K562 (cell line): ENCODE data around the gene DLGAP1. TPM values are rescaled to one million over a fixed set of nuclear protein-coding genes. Genes with fewer than 3 reads are reported as not detected.

ENCODE experiments used
- E2F3 ChIP-seq: fragments of 250-450 bp; sonication (Bioruptor Pico); IDR thresholded peaks from 2 replicates; pipeline ENCODE4 v1.4.0; 2020; ENCODE audit warnings: mild to moderate bottlenecking
- GABPB1 ChIP-seq: sonication (generic); formaldehyde crosslinking; IDR thresholded peaks from 2 replicates; pipeline ENCODE4 v1.8.0; 2022; ENCODE audit warnings: mild to moderate bottlenecking, missing genetic modification reagents
- HIVEP1 ChIP-seq: fragments of 250-450 bp; sonication (Bioruptor Pico); IDR thresholded peaks from 2 replicates; pipeline ENCODE4 v1.4.0; 2020; ENCODE audit warnings: mild to moderate bottlenecking
- LEF1 ChIP-seq: fragments of 450-650 bp; IDR thresholded peaks from 2 replicates; pipeline ENCODE4 v1.6.1; 2016; ENCODE audit warnings: mild to moderate bottlenecking
- MED1 ChIP-seq: sonication (generic); formaldehyde crosslinking; IDR thresholded peaks from 2 replicates; pipeline ENCODE4 v1.8.1; 2023; ENCODE audit warnings: missing genetic modification reagents, borderline replicate concordance
- MGA ChIP-seq: fragments of 450-650 bp; IDR thresholded peaks from 2 replicates; pipeline ENCODE4 v1.6.1; 2016; ENCODE audit warnings: mild to moderate bottlenecking, moderate library complexity
- NCOA2 ChIP-seq, 2 experiments: fragments of 450-650 bp; IDR thresholded peaks; 2 replicates each; pipeline ENCODE4 v1.6.1; 2018; ENCODE audit warnings: mild to moderate bottlenecking in 2 of 2, moderate library complexity in 1 of 2; ENCODE audit not compliant: partially characterized antibody in 2 of 2
- RBFOX2 ChIP-seq: fragments of 200-400 bp; formaldehyde crosslinking; IDR thresholded peaks from 2 replicates; pipeline ENCODE4 v1.6.1; 2017; ENCODE audit warnings: low read depth, mild to moderate bottlenecking, low read length, moderate library complexity
- SRF ChIP-seq, 2 experiments: fragments of 250-450, 450-650 bp in 1 of 2; sonication (Bioruptor Pico) in 1 of 2; sonication (generic) in 1 of 2; formaldehyde crosslinking; IDR thresholded peaks; 2 replicates each; pipeline versions ENCODE4 v1.5.0 to v1.5.1; 2020 to 2022; ENCODE audit warnings: mild to moderate bottlenecking in 1 of 2, missing genetic modification reagents in 1 of 2
- polyA plus RNA-seq, 8 experiments: library from polyadenylated mRNA; depleted of rRNA in 4 of 8; stranded (reverse) in 5 of 8; unstranded in 3 of 8; fragments of >200 nt; fragmentation: Nextera tagmentation in 2 of 8; fragmentation: Illumina TruSeq in 1 of 8; extraction: Ambion mirVana in 2 of 8; extraction: Trizol in 1 of 8; gene quantifications; 2 replicates each; pipeline versions ENCODE4 v1.2.1 to v1.2.3, GENCODE V29; 2011 to 2014; ENCODE audit warnings: inconsistent platforms in 1 of 8, missing spikeins in 1 of 8
- total RNA-seq, 7 experiments: library from RNA; depleted of rRNA in 6 of 7; stranded (reverse); fragments of >200 nt in 6 of 7; fragmentation: Illumina TruSeq in 2 of 7; extraction: Trizol in 2 of 7; gene quantifications; 2 replicates each; pipeline versions ENCODE4 v1.2.1 to v1.2.3, GENCODE V29; 2011 to 2021; ENCODE audit warnings: low replicate concordance in 1 of 7
- TF ChIP-seq, protein P1 (sequence below): IDR thresholded peaks from 2 replicates; pipeline ENCODE4 v1.6.1; 2016; ENCODE audit warnings: missing genetic modification characterization, missing compliant biosample characterization

Gene DLGAP1
- total and polyA plus RNA-seq, 9 of the 15 experiments (the other 6 are each of a cell fraction or from before 2014, with no cell fraction given) = 0.04 to 0.22 (median 0.08) TPM

- TF ChIP-seq MGA (no peak), NCOA2 (IDR thresholded peaks at IDR 0.05; ENCODE audit: partially characterized antibody in 2 of 2) (no peak), MED1 (CRISPR knock-in tag) (no peak), E2F3 (CRISPR knock-in tag) (no peak), LEF1 (no peak), HIVEP1 (CRISPR knock-in tag) (no peak), SRF (CRISPR knock-in tag; IDR thresholded peaks at IDR 0.05) (no peak), GABPB1 (CRISPR knock-in tag) (no peak), RBFOX2 (no peak)
- TF ChIP-seq, protein P1, sequence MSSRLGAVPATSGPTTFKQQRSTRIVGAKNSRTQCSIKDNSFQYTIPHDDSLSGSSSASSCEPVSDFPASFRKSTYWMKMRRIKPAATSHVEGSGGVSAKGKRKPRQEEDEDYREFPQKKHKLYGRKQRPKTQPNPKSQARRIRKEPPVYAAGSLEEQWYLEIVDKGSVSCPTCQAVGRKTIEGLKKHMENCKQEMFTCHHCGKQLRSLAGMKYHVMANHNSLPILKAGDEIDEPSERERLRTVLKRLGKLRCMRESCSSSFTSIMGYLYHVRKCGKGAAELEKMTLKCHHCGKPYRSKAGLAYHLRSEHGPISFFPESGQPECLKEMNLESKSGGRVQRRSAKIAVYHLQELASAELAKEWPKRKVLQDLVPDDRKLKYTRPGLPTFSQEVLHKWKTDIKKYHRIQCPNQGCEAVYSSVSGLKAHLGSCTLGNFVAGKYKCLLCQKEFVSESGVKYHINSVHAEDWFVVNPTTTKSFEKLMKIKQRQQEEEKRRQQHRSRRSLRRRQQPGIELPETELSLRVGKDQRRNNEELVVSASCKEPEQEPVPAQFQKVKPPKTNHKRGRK = no peak
These were observed 644.8 kb downstream of the DLGAP1 start (continued) for GRCh38 chr18:3810296-3810695.
